K562 (cell line): ENCODE data around the gene SLC10A3. TPM values are rescaled to one million over a fixed set of nuclear protein-coding genes. Genes with fewer than 3 reads are reported as not detected.

ENCODE experiments used
- AFF1 ChIP-seq, 2 experiments: fragments of 450-650 bp; IDR thresholded peaks; 2 replicates each; pipeline ENCODE4 v1.6.1; 2018; ENCODE audit warnings: mild to moderate bottlenecking in 2 of 2, low read depth in 1 of 2; ENCODE audit not compliant: partially characterized antibody in 2 of 2
- CBFA2T2 ChIP-seq: fragments of 450-650 bp; conservative IDR thresholded peaks from 2 replicates; pipeline ENCODE4 v1.6.1; 2017; ENCODE audit warnings: mild to moderate bottlenecking
- E2F8 ChIP-seq: fragments of 450-650 bp; IDR thresholded peaks from 2 replicates; pipeline ENCODE4 v1.7.1; 2018; ENCODE audit warnings: mild to moderate bottlenecking, low read depth; ENCODE audit not compliant: partially characterized antibody
- EP400 ChIP-seq: fragments of 450-650 bp; IDR thresholded peaks from 2 replicates; pipeline ENCODE4 v1.6.1; 2017; ENCODE audit warnings: antibody characterized with exemption, mild to moderate bottlenecking, moderate library complexity
- MBD2 ChIP-seq: sonication (generic); IDR thresholded peaks from 2 replicates; pipeline ENCODE4 v1.6.1; 2016; ENCODE audit warnings: low read depth, borderline replicate concordance
- MEIS2 ChIP-seq: fragments of 450-650 bp; IDR thresholded peaks from 2 replicates; pipeline ENCODE4 v1.6.1; 2014; ENCODE audit warnings: mild to moderate bottlenecking; ENCODE audit not compliant: partially characterized antibody
- MNT ChIP-seq, 2 experiments: fragments of 450-650 bp; conservative IDR thresholded peaks; 2 replicates each; pipeline ENCODE4 v1.6.1; 2017; ENCODE audit warnings: mild to moderate bottlenecking in 2 of 2, moderate library complexity in 2 of 2
- NCOR1 ChIP-seq: fragments of 450-650 bp; IDR thresholded peaks from 2 replicates; pipeline ENCODE4 v1.6.1; 2016; ENCODE audit warnings: mild to moderate bottlenecking, moderate library complexity
- NFE2 ChIP-seq: IDR thresholded peaks from 2 replicates; pipeline ENCODE4 v1.6.1; 2014; ENCODE audit warnings: antibody characterized with exemption, low read depth
- NFE2L1 ChIP-seq: fragments of 450-650 bp; IDR thresholded peaks from 2 replicates; pipeline ENCODE4 v1.6.1; 2016; ENCODE audit warnings: missing genetic modification characterization, low read depth, mild to moderate bottlenecking, missing compliant biosample characterization, moderate library complexity, borderline replicate concordance
- SFPQ ChIP-seq: fragments of 200-400 bp; formaldehyde crosslinking; IDR thresholded peaks from 2 replicates; pipeline ENCODE4 v1.6.1; 2017; ENCODE audit warnings: mild to moderate bottlenecking, low read depth, low read length, moderate library complexity
- TAL1 ChIP-seq: fragments of 450-650 bp; IDR thresholded peaks from 2 replicates; pipeline ENCODE4 v1.6.1; 2016; ENCODE audit warnings: mild to moderate bottlenecking
- U2AF2 ChIP-seq: fragments of 200-400 bp; formaldehyde crosslinking; optimal IDR thresholded peaks from 2 replicates; pipeline ENCODE3; 2017; ENCODE audit warnings: low read depth, mild to moderate bottlenecking, low read length
- polyA plus RNA-seq, 8 experiments: library from polyadenylated mRNA; depleted of rRNA in 4 of 8; stranded (reverse) in 5 of 8; unstranded in 3 of 8; fragments of >200 nt; fragmentation: Nextera tagmentation in 2 of 8; fragmentation: Illumina TruSeq in 1 of 8; extraction: Ambion mirVana in 2 of 8; extraction: Trizol in 1 of 8; gene quantifications; 2 replicates each; pipeline versions ENCODE4 v1.2.1 to v1.2.3, GENCODE V29; 2011 to 2014; ENCODE audit warnings: inconsistent platforms in 1 of 8, missing spikeins in 1 of 8
- total RNA-seq, 7 experiments: library from RNA; depleted of rRNA in 6 of 7; stranded (reverse); fragments of >200 nt in 6 of 7; fragmentation: Illumina TruSeq in 2 of 7; extraction: Trizol in 2 of 7; gene quantifications; 2 replicates each; pipeline versions ENCODE4 v1.2.1 to v1.2.3, GENCODE V29; 2011 to 2021; ENCODE audit warnings: low replicate concordance in 1 of 7

SLC10A3 gene
- total and polyA plus RNA-seq, 9 of the 15 experiments (the other 6 are each of a cell fraction or from before 2014, with no cell fraction given): 5.2 to 30.6 (median 16.7) TPM

GRCh38 chrX:154484255-154485149 is 5.9 kb downstream of the SLC10A3 start (continued):
- TF ChIP-seq MNT (conservative IDR thresholded peaks at IDR 0.05) (peak in 1 of 2 experiments; percentile 52; a peak in 2 of 4 replicates), NCOR1 (peak; percentile 57), AFF1 (IDR thresholded peaks at IDR 0.05; ENCODE audit: low read depth in 1 of 2, partially characterized antibody in 2 of 2) (no peak), CBFA2T2 (no peak; the same call in 1 of the 2 replicates), MEIS2 (peak; percentile 58), SFPQ (no peak), NFE2L1 (tag) (peak; percentile 54; the same call in 1 of the 2 replicates), NFE2 (peak; percentile 98), U2AF2 (no peak), EP400 (peak; percentile 67), E2F8 (peak; percentile 22), TAL1 (no peak), MBD2 (peak; percentile 16; the same call in 1 of the 2 replicates)
